ENCODE data around the gene PDE8A. TPM values are rescaled to one million over a fixed set of nuclear protein-coding genes. Genes with fewer than 3 reads are reported as not detected.

The PDE8A gene
- total RNA-seq, 1 experiment from 2014 or later, result 44.2 TPM

GRCh38 chr15:84980196-84981053, 1.2 kb upstream of the PDE8A start:
- no peaks in the 10 kb centered on the region for H3F3A ChIP-seq (ENCODE audit: low read length, unreplicated experiment)
- TSS peak; percentile 46 for BruUV-seq (replicated peaks)
- intact Hi-C loops (cut with micrococcal nuclease), result no loop called here
- no peaks in the 10 kb centered on the region for H3K9me3 ChIP-seq (ENCODE audit: low read length)
- peaks cover 38% of the 10 kb centered on the region for H3K79me2 ChIP-seq (ENCODE audit: low read length)
- peaks cover 27% of the 10 kb centered on the region for H4K20me1 ChIP-seq (ENCODE audit: low read length)
- peak overlapping the region; percentile 81 for H3K4me2 ChIP-seq (ENCODE audit: low read length)
- H3K27me3 ChIP-seq (ENCODE audit: low read length), result no peaks in the 10 kb centered on the region
- POLR2A ChIA-PET (ENCODE audit: unreplicated experiment), result interaction anchor here (0.6 kb wide), 1 partner anchor 98 kb away, joined by 10 read pairs; no protein-coding TSS in a partner anchor
- no peaks in the 10 kb centered on the region for H3K36me3 ChIP-seq (ENCODE audit: low read depth, low read length)
- peak overlapping the region; percentile 87 for H3K9ac ChIP-seq (ENCODE audit: low read length)
- peak overlapping the region; percentile 92 for H3K4me3 ChIP-seq (ENCODE audit: low read length)
- TF ChIP-seq CTCF (conservative IDR thresholded peaks at IDR 0.05; ENCODE audit: low read depth, low read length) (no peak), EZH2phosphoT487 (IDR thresholded peaks at IDR 0.05; ENCODE audit: borderline replicate concordance, low read length) (no peak), EZH2 (IDR thresholded peaks at IDR 0.05; ENCODE audit: low read length, unreplicated experiment) (no peak)
- H2AFZ ChIP-seq (ENCODE audit: low read length), result peak overlapping the region; percentile 67
- no peaks in the 10 kb centered on the region for H3K9me2 ChIP-seq (replicated peaks; ENCODE audit: low read length)
- H3K27ac ChIP-seq (ENCODE audit: low read length), result peak overlapping the region; percentile 87
- CTCF ChIA-PET, result no interaction called here
- H3K4me1 ChIP-seq (ENCODE audit: insufficient read depth, low read length), result peaks cover 24% of the 10 kb centered on the region
- peak; percentile 66 for ATAC-seq
- peak; percentile 74 for DNase-seq

- H3F3A ChIP-seq (ENCODE audit: low read length, unreplicated experiment), result no peaks in the 10 kb centered on the region
- peaks cover 45% of the 10 kb centered on the region for H3K79me2 ChIP-seq (ENCODE audit: low read length)
- no peaks in the 10 kb centered on the region for H3K9me2 ChIP-seq (replicated peaks; ENCODE audit: low read length)
- H3K9ac ChIP-seq (ENCODE audit: low read length), result peak overlapping the region; percentile 87
- H3K27me3 ChIP-seq (ENCODE audit: low read length), result no peaks in the 10 kb centered on the region
- ATAC-seq, result peak; percentile 69
- peak overlapping the region; percentile 81 for H3K4me2 ChIP-seq (ENCODE audit: low read length)
- CTCF ChIA-PET, result interaction anchor here (0.6 kb wide), 1 partner anchor 64 kb away, joined by 3 read pairs; no protein-coding TSS in a partner anchor
- no peaks in the 10 kb centered on the region for H3K9me3 ChIP-seq (ENCODE audit: low read length)
- H3K4me3 ChIP-seq (ENCODE audit: low read length), result peak overlapping the region; percentile 92
- BruUV-seq (replicated peaks), result no TSS peak
- peak overlapping the region; percentile 87 for H3K27ac ChIP-seq (ENCODE audit: low read length)
- H3K4me1 ChIP-seq (ENCODE audit: insufficient read depth, low read length), result peaks cover 26% of the 10 kb centered on the region
- POLR2A ChIA-PET (ENCODE audit: unreplicated experiment), result interaction anchor here (0.6 kb wide), 3 partner anchors 11 to 140 kb away, joined by 3 to 10 read pairs (median 6); no protein-coding TSS in a partner anchor
- H3K36me3 ChIP-seq (ENCODE audit: low read depth, low read length), result no peaks in the 10 kb centered on the region
- intact Hi-C loops (cut with micrococcal nuclease), result no loop called here
- TF ChIP-seq CTCF (conservative IDR thresholded peaks at IDR 0.05; ENCODE audit: low read depth, low read length), result no peak
- no peak for TF ChIP-seq EZH2phosphoT487 (IDR thresholded peaks at IDR 0.05; ENCODE audit: borderline replicate concordance, low read length)
- no peak for TF ChIP-seq EZH2 (IDR thresholded peaks at IDR 0.05; ENCODE audit: low read length, unreplicated experiment)
- peak overlapping the region; percentile 67 for H2AFZ ChIP-seq (ENCODE audit: low read length)
- peaks cover 35% of the 10 kb centered on the region for H4K20me1 ChIP-seq (ENCODE audit: low read length)
- DNase-seq, result peak; percentile 97
Measured at GRCh38 chr15:84981054-84981710, 474 bp upstream of the PDE8A start.

All from PC-3 (cell line).